ENCODE results near the gene GATA1.

The GATA1 gene

DNA sequence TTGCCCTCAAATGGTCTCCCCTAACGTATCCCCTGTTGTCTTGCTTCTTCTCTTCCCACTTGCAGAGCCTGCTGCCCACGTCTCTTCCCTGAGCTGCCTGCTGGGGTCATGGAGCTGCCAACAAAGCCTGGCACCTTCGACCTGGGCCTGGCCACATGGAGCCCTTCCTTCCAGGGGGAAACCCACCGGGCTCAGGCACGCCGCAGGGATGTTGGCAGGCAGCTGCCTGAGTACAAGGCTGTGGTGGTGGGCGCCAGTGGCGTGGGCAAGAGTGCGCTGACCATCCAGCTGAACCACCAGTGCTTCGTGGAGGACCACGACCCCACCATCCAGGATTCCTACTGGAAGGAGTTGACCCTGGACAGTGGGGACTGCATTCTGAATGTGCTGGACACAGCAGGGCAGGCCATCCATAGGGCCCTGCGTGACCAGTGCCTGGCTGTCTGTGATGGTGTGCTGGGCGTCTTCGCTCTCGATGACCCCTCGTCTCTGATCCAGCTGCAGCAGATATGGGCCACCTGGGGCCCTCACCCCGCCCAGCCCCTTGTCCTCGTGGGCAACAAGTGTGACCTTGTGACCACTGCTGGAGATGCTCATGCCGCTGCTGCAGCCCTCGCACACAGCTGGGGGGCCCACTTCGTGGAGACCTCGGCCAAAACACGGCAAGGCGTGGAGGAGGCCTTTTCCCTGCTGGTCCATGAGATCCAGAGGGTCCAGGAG lies 42.8 kb downstream of the GATA1 start:
- DNase-seq (ENCODE audit: low spot score) = no peak
- Histone ChIP-seq H2BK12ac (ENCODE audit: low read length) (no peak overlapping the region), H3K14ac (ENCODE audit: low read length) (no peak overlapping the region), H2BK5ac (ENCODE audit: low read length) (no peak overlapping the region), H3K23ac (ENCODE audit: low read depth, low read length, poor library complexity) (no peak overlapping the region), H3K4me2 (ENCODE audit: insufficient read depth, low read length, poor library complexity, severe bottlenecking) (no peak overlapping the region), H3K27me3 (ENCODE audit: control insufficient read depth in 3 of 3, insufficient read depth in 3 of 3, low read depth in 1 of 3, low read length in 3 of 3) (peaks cover 3 to 49% (median 3%) of the 10 kb centered on the region in 3 experiments), H4K91ac (ENCODE audit: low read depth, low read length, poor library complexity) (no peak overlapping the region), H2BK120ac (ENCODE audit: low read depth, low read length) (no peak overlapping the region), H3K4ac (ENCODE audit: low read length) (no peak overlapping the region), H3K4me1 (ENCODE audit: control insufficient read depth in 2 of 2, insufficient read depth in 1 of 2, low read depth in 1 of 2, low read length in 2 of 2) (peaks cover 0 to under 1% of the 10 kb centered on the region in 2 donors), H3K9me3 (replicated peaks in 1 of 2; ENCODE audit: control insufficient read depth in 2 of 2, insufficient read depth in 1 of 2, low read depth in 1 of 2, low read length in 2 of 2) (peaks cover 0 to 2% of the 10 kb centered on the region in 2 donors), H2AK5ac (ENCODE audit: low read depth, low read length) (no peak overlapping the region), H4K8ac (ENCODE audit: low read depth, low read length) (no peak overlapping the region), H3K9ac (ENCODE audit: low read depth, low read length, poor library complexity) (no peak overlapping the region), H2BK15ac (ENCODE audit: low read length) (no peak overlapping the region), H3K4me3 (ENCODE audit: low read length in 2 of 2) (no peak overlapping the region), H3K36me3 (replicated peaks in 1 of 2; ENCODE audit: control insufficient read depth in 2 of 2, insufficient read depth in 2 of 2, low read length in 2 of 2) (peaks cover 3 to 16% of the 10 kb centered on the region in 2 donors), H3K18ac (ENCODE audit: low read length) (no peak overlapping the region), H3K79me1 (ENCODE audit: low read depth, low read length) (no peaks in the 10 kb centered on the region), H2AFZ (ENCODE audit: low read length) (no peak overlapping the region), H3K27ac (replicated peaks; ENCODE audit: low read length) (no peak overlapping the region)
- WGBS, 2 donors (ENCODE audit: extremely low coverage in 2 of 2, insufficient read length in 2 of 2, insufficient replicate concordance in 1 of 2) = no CpG with 5 or more reads among the region's 24 CpGs

DNA sequence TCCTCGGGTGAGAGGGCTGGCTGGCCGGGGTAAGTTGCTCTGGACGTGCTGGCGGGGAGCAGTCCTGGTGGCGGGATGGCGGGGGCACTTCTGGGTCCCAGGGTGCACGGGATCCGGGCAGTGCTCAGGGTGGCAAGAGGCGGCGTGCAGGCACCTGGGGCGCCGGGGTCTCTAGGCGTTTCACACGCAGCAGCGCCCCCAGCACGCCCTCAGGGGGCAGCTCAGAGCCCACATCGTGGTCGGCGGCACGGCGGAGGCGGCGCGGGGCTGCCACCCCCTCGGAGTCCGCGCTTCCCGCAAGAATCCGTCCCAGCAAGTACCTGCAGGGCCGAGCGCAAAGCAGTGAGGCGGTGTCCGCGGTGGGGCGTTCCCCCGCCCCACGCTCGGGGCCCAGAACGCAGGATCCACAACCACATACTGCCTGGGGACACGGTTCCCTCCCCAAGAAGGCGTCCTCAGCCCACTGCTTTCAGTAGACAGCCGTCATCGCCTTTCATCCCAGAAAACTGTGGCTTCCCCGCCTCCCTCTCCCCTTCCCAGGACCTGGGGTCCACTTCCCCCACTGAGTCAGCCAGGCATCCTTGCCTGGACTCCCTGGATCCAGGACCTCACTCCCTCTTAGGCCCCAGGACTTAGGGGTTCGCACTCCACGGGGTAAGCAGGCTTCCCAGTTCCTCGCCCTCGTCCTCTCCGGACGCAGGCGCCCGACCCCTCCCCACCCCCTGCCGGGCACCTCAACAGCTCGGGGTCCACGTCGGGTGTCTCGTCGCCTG lies 44.9 kb downstream of the GATA1 start:
- Histone ChIP-seq H2AFZ (ENCODE audit: low read length) (no peak overlapping the region), H3K27ac (replicated peaks; ENCODE audit: low read length) (no peak overlapping the region), H4K8ac (ENCODE audit: low read depth, low read length) (no peak overlapping the region), H2BK12ac (ENCODE audit: low read length) (no peak overlapping the region), H2BK5ac (ENCODE audit: low read length) (no peak overlapping the region), H3K23ac (ENCODE audit: low read depth, low read length, poor library complexity) (no peak overlapping the region), H2BK120ac (ENCODE audit: low read depth, low read length) (no peak overlapping the region), H3K4me2 (ENCODE audit: insufficient read depth, low read length, poor library complexity, severe bottlenecking) (peak overlapping the region; percentile 48), H3K9me3 (replicated peaks in 1 of 2; ENCODE audit: control insufficient read depth in 2 of 2, insufficient read depth in 1 of 2, low read depth in 1 of 2, low read length in 2 of 2) (no peaks in the 10 kb centered on the region), H4K91ac (ENCODE audit: low read depth, low read length, poor library complexity) (no peak overlapping the region), H3K18ac (ENCODE audit: low read length) (no peak overlapping the region), H3K4me3 (ENCODE audit: low read length in 2 of 2) (no peak overlapping the region), H3K14ac (ENCODE audit: low read length) (no peak overlapping the region), H2BK15ac (ENCODE audit: low read length) (no peak overlapping the region), H3K4ac (ENCODE audit: low read length) (no peak overlapping the region), H3K36me3 (replicated peaks in 1 of 2; ENCODE audit: control insufficient read depth in 2 of 2, insufficient read depth in 2 of 2, low read length in 2 of 2) (no peaks in the 10 kb centered on the region), H2AK5ac (ENCODE audit: low read depth, low read length) (no peak overlapping the region), H3K9ac (ENCODE audit: low read depth, low read length, poor library complexity) (no peak overlapping the region), H3K79me1 (ENCODE audit: low read depth, low read length) (no peaks in the 10 kb centered on the region), H3K4me1 (ENCODE audit: control insufficient read depth in 2 of 2, insufficient read depth in 1 of 2, low read depth in 1 of 2, low read length in 2 of 2) (peaks cover 2 to 6% of the 10 kb centered on the region in 2 donors), H3K27me3 (ENCODE audit: control insufficient read depth in 3 of 3, insufficient read depth in 3 of 3, low read depth in 1 of 3, low read length in 3 of 3) (peaks cover 5 to 65% (median 5%) of the 10 kb centered on the region in 3 experiments)
- no peak for DNase-seq (ENCODE audit: low spot score)
- no CpG with 5 or more reads among the region's 58 CpGs for WGBS, 2 donors (ENCODE audit: extremely low coverage in 2 of 2, insufficient read length in 2 of 2, insufficient replicate concordance in 1 of 2)

DNA sequence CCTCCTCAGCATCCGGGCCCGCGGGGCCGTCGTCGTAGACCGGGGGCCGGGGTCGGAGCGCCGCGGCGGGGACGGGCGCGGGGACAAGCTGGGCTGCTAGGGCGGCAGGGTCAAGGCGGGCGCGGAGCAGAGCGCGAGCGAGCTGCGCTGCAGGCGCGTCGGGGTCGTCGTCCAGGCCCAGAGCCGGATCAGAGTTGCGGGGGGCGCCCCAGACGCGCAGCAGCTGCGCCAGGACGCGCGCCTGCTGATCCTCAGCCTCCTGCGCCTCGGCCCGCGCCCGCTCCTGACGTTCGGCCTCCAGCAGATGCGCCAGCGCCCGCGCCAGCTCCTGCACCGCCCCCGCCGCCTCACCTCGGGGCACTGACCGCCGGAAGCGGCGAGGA lies 45.5 kb downstream of the GATA1 start:
- Histone ChIP-seq H2BK15ac (ENCODE audit: low read length) (no peak overlapping the region), H2BK120ac (ENCODE audit: low read depth, low read length) (no peak overlapping the region), H3K79me1 (ENCODE audit: low read depth, low read length) (no peaks in the 10 kb centered on the region), H3K9me3 (replicated peaks in 1 of 2; ENCODE audit: control insufficient read depth in 2 of 2, insufficient read depth in 1 of 2, low read depth in 1 of 2, low read length in 2 of 2) (no peaks in the 10 kb centered on the region), H3K9ac (ENCODE audit: low read depth, low read length, poor library complexity) (no peak overlapping the region), H2AK5ac (ENCODE audit: low read depth, low read length) (no peak overlapping the region), H2AFZ (ENCODE audit: low read length) (no peak overlapping the region), H3K4me1 (ENCODE audit: control insufficient read depth in 2 of 2, insufficient read depth in 1 of 2, low read depth in 1 of 2, low read length in 2 of 2) (peaks cover 2 to 6% of the 10 kb centered on the region in 2 donors), H3K4me2 (ENCODE audit: insufficient read depth, low read length, poor library complexity, severe bottlenecking) (peak overlapping the region; percentile 48), H2BK12ac (ENCODE audit: low read length) (no peak overlapping the region), H3K18ac (ENCODE audit: low read length) (no peak overlapping the region), H3K4ac (ENCODE audit: low read length) (no peak overlapping the region), H4K91ac (ENCODE audit: low read depth, low read length, poor library complexity) (no peak overlapping the region), H2BK5ac (ENCODE audit: low read length) (no peak overlapping the region), H3K23ac (ENCODE audit: low read depth, low read length, poor library complexity) (no peak overlapping the region), H3K4me3 (ENCODE audit: low read length in 2 of 2) (peak overlapping the region in 1 of 2 donors; percentile 28), H4K8ac (ENCODE audit: low read depth, low read length) (no peak overlapping the region), H3K27me3 (ENCODE audit: control insufficient read depth in 3 of 3, insufficient read depth in 3 of 3, low read depth in 1 of 3, low read length in 3 of 3) (peaks cover 5 to 65% (median 5%) of the 10 kb centered on the region in 3 experiments), H3K27ac (replicated peaks; ENCODE audit: low read length) (no peak overlapping the region), H3K14ac (ENCODE audit: low read length) (no peak overlapping the region), H3K36me3 (replicated peaks in 1 of 2; ENCODE audit: control insufficient read depth in 2 of 2, insufficient read depth in 2 of 2, low read length in 2 of 2) (no peaks in the 10 kb centered on the region)
- no peak for DNase-seq (ENCODE audit: low spot score)
- WGBS, 2 donors (ENCODE audit: extremely low coverage in 2 of 2, insufficient read length in 2 of 2, insufficient replicate concordance in 1 of 2) = no CpG with 5 or more reads among the region's 57 CpGs

DNA sequence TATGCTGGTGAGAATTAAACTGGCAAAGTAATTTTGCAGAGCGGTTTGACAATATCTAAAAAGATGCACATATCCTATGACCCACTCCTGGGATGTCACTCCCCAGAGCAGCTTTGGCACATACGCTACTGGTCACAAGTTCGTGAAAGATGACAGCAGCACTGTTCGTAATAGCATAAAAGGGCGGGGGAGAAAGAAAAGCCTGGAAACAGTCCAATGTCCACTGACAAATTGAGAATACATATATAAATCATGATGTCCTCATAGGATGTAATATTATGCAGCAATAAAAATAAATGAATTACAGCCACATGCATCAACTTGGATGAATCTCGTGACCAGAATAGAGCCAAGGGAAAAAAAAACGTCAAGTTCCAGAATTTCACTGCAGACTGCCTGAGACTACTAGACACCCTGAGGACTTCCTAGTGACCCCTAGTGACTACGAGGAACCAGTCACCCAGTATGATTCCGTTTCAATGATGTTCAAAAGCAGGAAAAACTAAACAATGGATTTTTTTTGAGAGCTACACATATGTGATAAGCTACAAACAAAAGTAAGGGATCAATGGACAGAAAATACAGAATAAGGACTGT lies 47.2 kb downstream of the GATA1 start:
- H3K9ac ChIP-seq (ENCODE audit: low read depth, low read length, poor library complexity) = no peak overlapping the region
- peaks cover 5 to 58% (median 5%) of the 10 kb centered on the region in 3 experiments for H3K27me3 ChIP-seq (ENCODE audit: control insufficient read depth in 3 of 3, insufficient read depth in 3 of 3, low read depth in 1 of 3, low read length in 3 of 3)
- H3K18ac ChIP-seq (ENCODE audit: low read length) = no peak overlapping the region
- peaks cover 2 to 6% of the 10 kb centered on the region in 2 donors for H3K4me1 ChIP-seq (ENCODE audit: control insufficient read depth in 2 of 2, insufficient read depth in 1 of 2, low read depth in 1 of 2, low read length in 2 of 2)
- WGBS, 2 donors (ENCODE audit: extremely low coverage in 2 of 2, insufficient read length in 2 of 2, insufficient replicate concordance in 1 of 2) = no CpG with 5 or more reads among the region's 9 CpGs
- no peak overlapping the region for H2BK120ac ChIP-seq (ENCODE audit: low read depth, low read length)
- no peaks in the 10 kb centered on the region for H3K9me3 ChIP-seq (replicated peaks in 1 of 2; ENCODE audit: control insufficient read depth in 2 of 2, insufficient read depth in 1 of 2, low read depth in 1 of 2, low read length in 2 of 2)
- H2BK15ac ChIP-seq (ENCODE audit: low read length) = no peak overlapping the region
- no peak overlapping the region for H3K4ac ChIP-seq (ENCODE audit: low read length)
- H3K27ac ChIP-seq (replicated peaks; ENCODE audit: low read length) = no peak overlapping the region
- no peak overlapping the region for H4K8ac ChIP-seq (ENCODE audit: low read depth, low read length)
- no peak overlapping the region for H2AK5ac ChIP-seq (ENCODE audit: low read depth, low read length)
- no peak overlapping the region for H2BK12ac ChIP-seq (ENCODE audit: low read length)
- H3K4me3 ChIP-seq (ENCODE audit: low read length in 2 of 2) = peak overlapping the region in 1 of 2 donors; percentile 61
- no peak overlapping the region for H3K14ac ChIP-seq (ENCODE audit: low read length)
- H3K36me3 ChIP-seq (replicated peaks in 1 of 2; ENCODE audit: control insufficient read depth in 2 of 2, insufficient read depth in 2 of 2, low read length in 2 of 2) = no peaks in the 10 kb centered on the region
- no peak overlapping the region for H3K4me2 ChIP-seq (ENCODE audit: insufficient read depth, low read length, poor library complexity, severe bottlenecking)
- H2AFZ ChIP-seq (ENCODE audit: low read length) = no peak overlapping the region
- H3K79me1 ChIP-seq (ENCODE audit: low read depth, low read length) = no peaks in the 10 kb centered on the region
- no peak overlapping the region for H4K91ac ChIP-seq (ENCODE audit: low read depth, low read length, poor library complexity)
- no peak overlapping the region for H3K23ac ChIP-seq (ENCODE audit: low read depth, low read length, poor library complexity)
- DNase-seq (ENCODE audit: low spot score) = no peak
- H2BK5ac ChIP-seq (ENCODE audit: low read length) = no peak overlapping the region

Measured in neuronal stem cell (in vitro differentiated cells).